PFSK-1 (cell line): Measurements from ENCODE around the gene NSRP1.

ENCODE experiments used
- FOXP2 ChIP-seq: optimal IDR thresholded peaks from 2 replicates; pipeline ENCODE3; 2011; ENCODE audit warnings: borderline replicate concordance, control low read depth, inconsistent platforms; ENCODE audit not compliant: insufficient read depth; ENCODE audit errors: extremely low read length, extremely low read depth
- POLR2AphosphoS5 ChIP-seq: IDR thresholded peaks from 2 replicates; pipeline ENCODE4 v1.6.1; 2012; ENCODE audit warnings: low read depth, mild to moderate bottlenecking, control low read depth, low read length, moderate library complexity
- REST ChIP-seq, 2 experiments: IDR thresholded peaks; 2 replicates each; pipeline versions ENCODE4 v1.6.1 to v1.8.0; 2011 to 2012; ENCODE audit warnings: low read depth in 2 of 2, low read length in 2 of 2, control low read depth in 1 of 2, inconsistent platforms in 1 of 2, mild to moderate bottlenecking in 1 of 2, moderate library complexity in 1 of 2; ENCODE audit not compliant: insufficient read depth in 1 of 2
- SIN3A ChIP-seq: IDR thresholded peaks from 2 replicates; pipeline ENCODE4 v1.6.1; 2012; ENCODE audit warnings: mild to moderate bottlenecking, low read length, moderate library complexity, borderline replicate concordance; ENCODE audit not compliant: insufficient read depth
- TAF1 ChIP-seq: IDR thresholded peaks from 2 replicates; pipeline ENCODE4 v1.6.1; 2012; ENCODE audit warnings: low read length, control low read depth, borderline replicate concordance; ENCODE audit not compliant: insufficient read depth

Gene NSRP1

GRCh38 chr17:30222721-30223175, 106.1 kb downstream of the NSRP1 start:
- TF ChIP-seq TAF1 (no peak), FOXP2 (no peak), SIN3A (no peak), POLR2AphosphoS5 (no peak), REST (IDR thresholded peaks at IDR 0.05; ENCODE audit: insufficient read depth in 1 of 2, low read depth in 2 of 2, low read length in 2 of 2) (no peak)

- TF ChIP-seq SIN3A (no peak), TAF1 (no peak), FOXP2 (no peak), REST (IDR thresholded peaks at IDR 0.05; ENCODE audit: insufficient read depth in 1 of 2, low read depth in 2 of 2, low read length in 2 of 2) (no peak), POLR2AphosphoS5 (no peak)
Measured at GRCh38 chr17:30224419-30224960, 107.9 kb downstream of the NSRP1 start.

GRCh38 chr17:30225112-30225511, 108.5 kb downstream of the NSRP1 start:
- TF ChIP-seq SIN3A (no peak), REST (IDR thresholded peaks at IDR 0.05; ENCODE audit: insufficient read depth in 1 of 2, low read depth in 2 of 2, low read length in 2 of 2) (no peak), FOXP2 (no peak), TAF1 (no peak), POLR2AphosphoS5 (no peak)

- TF ChIP-seq SIN3A: no peak
- TF ChIP-seq TAF1: no peak
- no peak for TF ChIP-seq FOXP2
- no peak for TF ChIP-seq REST (IDR thresholded peaks at IDR 0.05; ENCODE audit: insufficient read depth in 1 of 2, low read depth in 2 of 2, low read length in 2 of 2)
- TF ChIP-seq POLR2AphosphoS5: no peak
Measured at GRCh38 chr17:30225919-30226553, 109.4 kb downstream of the NSRP1 start.

- no peak for TF ChIP-seq SIN3A
- no peak for TF ChIP-seq TAF1
- TF ChIP-seq REST (IDR thresholded peaks at IDR 0.05; ENCODE audit: insufficient read depth in 1 of 2, low read depth in 2 of 2, low read length in 2 of 2): no peak
- TF ChIP-seq POLR2AphosphoS5: no peak
- no peak for TF ChIP-seq FOXP2
Measured at GRCh38 chr17:30226878-30227277, 110.3 kb downstream of the NSRP1 start.
